ENCODE measurements around the gene THAP4.

- no peak for TF ChIP-seq CTCF (IDR thresholded peaks at IDR 0.05; ENCODE audit: insufficient read depth, low read length)
- TF ChIP-seq POLR2AphosphoS5 (IDR thresholded peaks at IDR 0.05; ENCODE audit: low read depth), result no peak
Observed at GRCh38 chr2:241575624-241576292, 61.2 kb downstream of the THAP4 start.
